GM23338 (cell line): ENCODE measurements around the gene TBPL2.

ENCODE experiments used
- CREB1 ChIP-seq: fragments of 250-450 bp; sonication (Bioruptor Pico); IDR thresholded peaks from 2 replicates; pipeline ENCODE4 v1.5.0; 2020; ENCODE audit warnings: low read depth, mild to moderate bottlenecking, moderate library complexity
- EZH2 ChIP-seq: fragments of 200-600 bp; sonication (generic); IDR thresholded peaks from one replicate; pipeline ENCODE4 v1.8.0; 2017; ENCODE audit warnings: antibody characterized with exemption, mild to moderate bottlenecking, low read depth; ENCODE audit not compliant: unreplicated experiment
- EZH2phosphoT487 ChIP-seq: fragments of 200-600 bp; sonication (generic); IDR thresholded peaks from one replicate; pipeline ENCODE4 v1.8.1; 2018; ENCODE audit warnings: antibody characterized with exemption; ENCODE audit not compliant: unreplicated experiment
- POLR2AphosphoS5 ChIP-seq: IDR thresholded peaks from 2 replicates; pipeline ENCODE4 v1.6.1; 2016; ENCODE audit warnings: antibody characterized with exemption, low read depth
- STAT1 ChIP-seq: IDR thresholded peaks from one replicate; pipeline ENCODE4 v1.6.1; 2016; ENCODE audit warnings: antibody characterized with exemption; ENCODE audit not compliant: unreplicated experiment
- ZNF114 ChIP-seq: fragments of 250-450 bp; sonication (Bioruptor Pico); IDR thresholded peaks from 2 replicates; pipeline ENCODE4 v1.5.0; 2020; ENCODE audit warnings: mild to moderate bottlenecking, moderate library complexity
- ZNF331 ChIP-seq: fragments of 250-450 bp; sonication (Bioruptor Pico); IDR thresholded peaks from 2 replicates; pipeline ENCODE4 v1.5.0; 2020; ENCODE audit warnings: low read depth, mild to moderate bottlenecking, moderate library complexity
- ZNF462 ChIP-seq: fragments of 250-450 bp; sonication (Bioruptor Pico); IDR thresholded peaks from 2 replicates; pipeline ENCODE4 v1.5.0; 2020; ENCODE audit warnings: mild to moderate bottlenecking, moderate library complexity
- TF ChIP-seq, protein P1 (sequence below), 2 experiments: fragments of 200-600 bp in 1 of 2; sonication (generic) in 1 of 2; conservative IDR thresholded peaks; 2 replicates each; pipeline versions ENCODE4 v1.5.1 to v1.6.1; 2016 to 2017; ENCODE audit warnings: antibody characterized with exemption in 2 of 2, low read depth in 2 of 2, mild to moderate bottlenecking in 2 of 2, moderate library complexity in 1 of 2
- TF ChIP-seq, protein P2 (sequence below): IDR thresholded peaks from one replicate; pipeline ENCODE4 v1.6.1; 2018; ENCODE audit warnings: antibody characterized with exemption; ENCODE audit not compliant: unreplicated experiment

- TF ChIP-seq, protein P1, sequence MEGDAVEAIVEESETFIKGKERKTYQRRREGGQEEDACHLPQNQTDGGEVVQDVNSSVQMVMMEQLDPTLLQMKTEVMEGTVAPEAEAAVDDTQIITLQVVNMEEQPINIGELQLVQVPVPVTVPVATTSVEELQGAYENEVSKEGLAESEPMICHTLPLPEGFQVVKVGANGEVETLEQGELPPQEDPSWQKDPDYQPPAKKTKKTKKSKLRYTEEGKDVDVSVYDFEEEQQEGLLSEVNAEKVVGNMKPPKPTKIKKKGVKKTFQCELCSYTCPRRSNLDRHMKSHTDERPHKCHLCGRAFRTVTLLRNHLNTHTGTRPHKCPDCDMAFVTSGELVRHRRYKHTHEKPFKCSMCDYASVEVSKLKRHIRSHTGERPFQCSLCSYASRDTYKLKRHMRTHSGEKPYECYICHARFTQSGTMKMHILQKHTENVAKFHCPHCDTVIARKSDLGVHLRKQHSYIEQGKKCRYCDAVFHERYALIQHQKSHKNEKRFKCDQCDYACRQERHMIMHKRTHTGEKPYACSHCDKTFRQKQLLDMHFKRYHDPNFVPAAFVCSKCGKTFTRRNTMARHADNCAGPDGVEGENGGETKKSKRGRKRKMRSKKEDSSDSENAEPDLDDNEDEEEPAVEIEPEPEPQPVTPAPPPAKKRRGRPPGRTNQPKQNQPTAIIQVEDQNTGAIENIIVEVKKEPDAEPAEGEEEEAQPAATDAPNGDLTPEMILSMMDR (conservative IDR thresholded peaks at IDR 0.05; ENCODE audit: low read depth in 2 of 2) = no peak
- TF ChIP-seq, protein P2, sequence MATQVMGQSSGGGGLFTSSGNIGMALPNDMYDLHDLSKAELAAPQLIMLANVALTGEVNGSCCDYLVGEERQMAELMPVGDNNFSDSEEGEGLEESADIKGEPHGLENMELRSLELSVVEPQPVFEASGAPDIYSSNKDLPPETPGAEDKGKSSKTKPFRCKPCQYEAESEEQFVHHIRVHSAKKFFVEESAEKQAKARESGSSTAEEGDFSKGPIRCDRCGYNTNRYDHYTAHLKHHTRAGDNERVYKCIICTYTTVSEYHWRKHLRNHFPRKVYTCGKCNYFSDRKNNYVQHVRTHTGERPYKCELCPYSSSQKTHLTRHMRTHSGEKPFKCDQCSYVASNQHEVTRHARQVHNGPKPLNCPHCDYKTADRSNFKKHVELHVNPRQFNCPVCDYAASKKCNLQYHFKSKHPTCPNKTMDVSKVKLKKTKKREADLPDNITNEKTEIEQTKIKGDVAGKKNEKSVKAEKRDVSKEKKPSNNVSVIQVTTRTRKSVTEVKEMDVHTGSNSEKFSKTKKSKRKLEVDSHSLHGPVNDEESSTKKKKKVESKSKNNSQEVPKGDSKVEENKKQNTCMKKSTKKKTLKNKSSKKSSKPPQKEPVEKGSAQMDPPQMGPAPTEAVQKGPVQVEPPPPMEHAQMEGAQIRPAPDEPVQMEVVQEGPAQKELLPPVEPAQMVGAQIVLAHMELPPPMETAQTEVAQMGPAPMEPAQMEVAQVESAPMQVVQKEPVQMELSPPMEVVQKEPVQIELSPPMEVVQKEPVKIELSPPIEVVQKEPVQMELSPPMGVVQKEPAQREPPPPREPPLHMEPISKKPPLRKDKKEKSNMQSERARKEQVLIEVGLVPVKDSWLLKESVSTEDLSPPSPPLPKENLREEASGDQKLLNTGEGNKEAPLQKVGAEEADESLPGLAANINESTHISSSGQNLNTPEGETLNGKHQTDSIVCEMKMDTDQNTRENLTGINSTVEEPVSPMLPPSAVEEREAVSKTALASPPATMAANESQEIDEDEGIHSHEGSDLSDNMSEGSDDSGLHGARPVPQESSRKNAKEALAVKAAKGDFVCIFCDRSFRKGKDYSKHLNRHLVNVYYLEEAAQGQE = no peak
- TF ChIP-seq POLR2AphosphoS5 (no peak), EZH2 (no peak), CREB1 (CRISPR knock-in tag) (no peak), ZNF331 (no peak), ZNF114 (no peak), EZH2phosphoT487 (no peak), STAT1 (no peak), ZNF462 (CRISPR knock-in tag) (no peak)
Measured at GRCh38 chr14:55383541-55384140, 56.8 kb downstream of the TBPL2 start.
